ENCODE results near the gene PSMC4. TPM values are rescaled to one million over a fixed set of nuclear protein-coding genes. Genes with fewer than 3 reads are reported as not detected.

PSMC4 gene
- polyA plus RNA-seq, 1 of the 3 experiments (the other 2 are of a cell fraction) = 173 TPM

DNA sequence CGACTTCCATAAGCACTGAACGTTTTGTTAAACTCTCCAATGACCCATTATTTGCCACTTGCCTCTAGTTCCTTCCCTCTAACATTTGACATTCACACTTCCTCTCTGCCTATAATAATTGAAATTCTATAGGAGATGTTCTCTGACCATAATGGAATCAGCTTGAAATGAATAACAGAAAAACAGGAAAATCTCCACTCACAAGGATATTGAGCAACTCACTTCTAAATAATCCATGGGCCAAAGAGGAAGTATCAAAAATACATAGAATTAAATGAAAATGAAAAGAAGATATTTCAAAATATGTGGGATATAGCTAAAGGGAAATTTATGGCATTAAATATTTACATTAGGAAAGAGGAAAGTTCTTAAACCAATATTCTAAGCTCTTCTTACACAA is 33.2 kb upstream of the PSMC4 start:
- CTCF ChIA-PET = interaction anchor here (1.0 kb wide), 1 partner anchor 10 kb away, joined by 3 read pairs; no protein-coding TSS in a partner anchor
- Histone ChIP-seq H2AFZ (ENCODE audit: low read depth) (no peak overlapping the region), H4K20me1 (ENCODE audit: insufficient read depth) (no peaks in the 10 kb centered on the region), H3K4me1 (ENCODE audit: control insufficient read depth in 1 of 2, insufficient read depth in 2 of 2, low read depth in 1 of 2, low read length in 1 of 2) (no peaks in the 10 kb centered on the region; a peak in 2 of 4 replicates), H3K36me3 (replicated peaks in 1 of 2; ENCODE audit: control insufficient read depth in 1 of 2, insufficient read depth in 2 of 2, low read length in 1 of 2) (no peaks in the 10 kb centered on the region), H3K79me2 (ENCODE audit: insufficient read depth) (no peaks in the 10 kb centered on the region), H3K27ac (ENCODE audit: low read depth in 2 of 2, low read length in 1 of 2) (no peak overlapping the region), H3K9me3 (no peaks in the 10 kb centered on the region), H3K4me2 (no peak overlapping the region), H3F3A (replicated peaks; ENCODE audit: insufficient read depth) (no peaks in the 10 kb centered on the region), H3K4me3 (ENCODE audit: low read depth in 2 of 2, low read length in 1 of 2) (no peak overlapping the region), H3K9ac (no peak overlapping the region), H3K9me2 (no peaks in the 10 kb centered on the region), H3K27me3 (ENCODE audit: insufficient read depth) (no peaks in the 10 kb centered on the region)
- DNase-seq = no peak
- TF ChIP-seq FOSL2 (IDR thresholded peaks at IDR 0.05; ENCODE audit: borderline replicate concordance, low read depth) (no peak), EZH2phosphoT487 (IDR thresholded peaks at IDR 0.05; ENCODE audit: borderline replicate concordance, low read depth) (no peak), MXI1 (IDR thresholded peaks at IDR 0.05; ENCODE audit: low read depth, low read length) (no peak), IRF3 (IDR thresholded peaks at IDR 0.05; ENCODE audit: low read depth, low read length) (no peak), CHD2 (IDR thresholded peaks at IDR 0.05; ENCODE audit: low read length, partially characterized antibody) (no peak), PBX3 (IDR thresholded peaks at IDR 0.05) (no peak), FOXM1 (IDR thresholded peaks at IDR 0.05; ENCODE audit: low read depth) (no peak), SIN3A (IDR thresholded peaks at IDR 0.05; ENCODE audit: borderline replicate concordance, low read depth, low read length) (no peak), EP300 (IDR thresholded peaks at IDR 0.05; ENCODE audit: borderline replicate concordance in 1 of 2, low read depth in 1 of 2, low read length in 1 of 2) (no peak), NRF1 (IDR thresholded peaks at IDR 0.05; ENCODE audit: low read depth, low read length) (no peak), ELF1 (IDR thresholded peaks at IDR 0.05) (no peak), GATA2 (CRISPR knock-in tag; IDR thresholded peaks at IDR 0.05) (no peak)
- 26% methylated on average over 2 of the region's 2 CpGs for WGBS (ENCODE audit: low lambda C conversion rate)
- POLR2A ChIA-PET = no interaction called here

DNA sequence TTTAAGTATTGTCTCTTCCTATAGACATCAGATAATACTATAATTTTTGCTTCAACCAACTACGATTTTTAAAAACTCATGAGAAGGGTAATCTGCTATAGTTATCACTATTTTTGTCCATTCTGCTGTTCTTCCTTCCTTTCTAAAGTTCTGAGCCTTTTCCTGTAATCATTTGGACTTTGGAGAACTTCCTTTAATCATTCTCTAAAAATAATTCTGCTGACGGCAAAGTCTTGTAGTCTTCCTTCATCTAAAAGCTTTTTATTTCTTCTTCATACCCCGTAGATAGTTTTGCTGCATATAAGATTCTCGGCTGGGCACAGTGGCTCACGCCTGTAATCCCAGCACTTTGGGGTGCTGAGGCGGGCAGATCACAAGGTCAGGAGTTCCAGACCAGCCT is 31.4 kb upstream of the PSMC4 start:
- TF ChIP-seq SIN3A (IDR thresholded peaks at IDR 0.05; ENCODE audit: borderline replicate concordance, low read depth, low read length) (no peak), TAF1 (IDR thresholded peaks at IDR 0.05; ENCODE audit: borderline replicate concordance, low read depth, low read length) (no peak), RXRA (IDR thresholded peaks at IDR 0.05; ENCODE audit: borderline replicate concordance, low read depth) (no peak), ELF1 (IDR thresholded peaks at IDR 0.05) (no peak), NRF1 (IDR thresholded peaks at IDR 0.05; ENCODE audit: low read depth, low read length) (no peak), GATA2 (CRISPR knock-in tag; IDR thresholded peaks at IDR 0.05) (no peak), YY1 (IDR thresholded peaks at IDR 0.05; ENCODE audit: low read depth) (no peak), RCOR1 (IDR thresholded peaks at IDR 0.05; ENCODE audit: low read length) (no peak)
- TF ChIP-seq, protein P1, sequence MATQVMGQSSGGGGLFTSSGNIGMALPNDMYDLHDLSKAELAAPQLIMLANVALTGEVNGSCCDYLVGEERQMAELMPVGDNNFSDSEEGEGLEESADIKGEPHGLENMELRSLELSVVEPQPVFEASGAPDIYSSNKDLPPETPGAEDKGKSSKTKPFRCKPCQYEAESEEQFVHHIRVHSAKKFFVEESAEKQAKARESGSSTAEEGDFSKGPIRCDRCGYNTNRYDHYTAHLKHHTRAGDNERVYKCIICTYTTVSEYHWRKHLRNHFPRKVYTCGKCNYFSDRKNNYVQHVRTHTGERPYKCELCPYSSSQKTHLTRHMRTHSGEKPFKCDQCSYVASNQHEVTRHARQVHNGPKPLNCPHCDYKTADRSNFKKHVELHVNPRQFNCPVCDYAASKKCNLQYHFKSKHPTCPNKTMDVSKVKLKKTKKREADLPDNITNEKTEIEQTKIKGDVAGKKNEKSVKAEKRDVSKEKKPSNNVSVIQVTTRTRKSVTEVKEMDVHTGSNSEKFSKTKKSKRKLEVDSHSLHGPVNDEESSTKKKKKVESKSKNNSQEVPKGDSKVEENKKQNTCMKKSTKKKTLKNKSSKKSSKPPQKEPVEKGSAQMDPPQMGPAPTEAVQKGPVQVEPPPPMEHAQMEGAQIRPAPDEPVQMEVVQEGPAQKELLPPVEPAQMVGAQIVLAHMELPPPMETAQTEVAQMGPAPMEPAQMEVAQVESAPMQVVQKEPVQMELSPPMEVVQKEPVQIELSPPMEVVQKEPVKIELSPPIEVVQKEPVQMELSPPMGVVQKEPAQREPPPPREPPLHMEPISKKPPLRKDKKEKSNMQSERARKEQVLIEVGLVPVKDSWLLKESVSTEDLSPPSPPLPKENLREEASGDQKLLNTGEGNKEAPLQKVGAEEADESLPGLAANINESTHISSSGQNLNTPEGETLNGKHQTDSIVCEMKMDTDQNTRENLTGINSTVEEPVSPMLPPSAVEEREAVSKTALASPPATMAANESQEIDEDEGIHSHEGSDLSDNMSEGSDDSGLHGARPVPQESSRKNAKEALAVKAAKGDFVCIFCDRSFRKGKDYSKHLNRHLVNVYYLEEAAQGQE (IDR thresholded peaks at IDR 0.05; ENCODE audit: low read depth, low read length) = no peak
- WGBS (ENCODE audit: low lambda C conversion rate) = 66% methylated on average over 6 of the region's 6 CpGs

More for the DNA sequence above, 31.4 kb upstream of the PSMC4 start:
- no peak overlapping the region for H3K9ac ChIP-seq
- H3K9me2 ChIP-seq = no peaks in the 10 kb centered on the region
- no peaks in the 10 kb centered on the region for H3K36me3 ChIP-seq (replicated peaks in 1 of 2; ENCODE audit: control insufficient read depth in 1 of 2, insufficient read depth in 2 of 2, low read length in 1 of 2)
- H4K20me1 ChIP-seq (ENCODE audit: insufficient read depth) = no peaks in the 10 kb centered on the region
- no peak overlapping the region for H2AFZ ChIP-seq (ENCODE audit: low read depth)
- no peak overlapping the region for H3K4me3 ChIP-seq (ENCODE audit: low read depth in 2 of 2, low read length in 1 of 2)
- H3K27me3 ChIP-seq (ENCODE audit: insufficient read depth) = no peaks in the 10 kb centered on the region
- H3K4me2 ChIP-seq = no peak overlapping the region
- no peak for DNase-seq
- CTCF ChIA-PET = no interaction called here
- H3K4me1 ChIP-seq (ENCODE audit: control insufficient read depth in 1 of 2, insufficient read depth in 2 of 2, low read depth in 1 of 2, low read length in 1 of 2) = no peaks in the 10 kb centered on the region; a peak in 2 of 4 replicates
- H3K9me3 ChIP-seq = no peaks in the 10 kb centered on the region
- no peak overlapping the region for H3K27ac ChIP-seq (ENCODE audit: low read depth in 2 of 2, low read length in 1 of 2)
- POLR2A ChIA-PET = no interaction called here
- H3K79me2 ChIP-seq (ENCODE audit: insufficient read depth) = no peaks in the 10 kb centered on the region
- no peaks in the 10 kb centered on the region for H3F3A ChIP-seq (replicated peaks; ENCODE audit: insufficient read depth)
